GM06990 (cell line): ENCODE data around the gene PSMD5.

Experiments
- DNase-seq: peaks from one replicate; pipeline ENCODE4 v3.0.0-alpha.2; 2011; ENCODE audit not compliant: insufficient read length; ENCODE audit errors: extremely low read depth
- H3K27me3 ChIP-seq: replicated peaks from 2 replicates; pipeline ENCODE4 v1.6.0; 2011; ENCODE audit warnings: low read length; ENCODE audit not compliant: control insufficient read depth, insufficient read depth
- H3K36me3 ChIP-seq: 2 replicates; pipeline ENCODE4 v1.5.1; 2011; ENCODE audit warnings: low read length; ENCODE audit not compliant: control insufficient read depth, insufficient read depth
- H3K4me3 ChIP-seq: replicated peaks from 2 replicates; pipeline ENCODE4 v1.5.1; 2011; ENCODE audit warnings: low read depth, mild to moderate bottlenecking, control low read depth, low read length
- TF ChIP-seq, protein P1 (sequence below): IDR thresholded peaks from 2 replicates; pipeline ENCODE4 v1.5.1; 2011; ENCODE audit warnings: low read length, control low read depth, mild to moderate bottlenecking, inconsistent platforms; ENCODE audit not compliant: insufficient read depth, poor library complexity, severe bottlenecking

Gene PSMD5

DNA sequence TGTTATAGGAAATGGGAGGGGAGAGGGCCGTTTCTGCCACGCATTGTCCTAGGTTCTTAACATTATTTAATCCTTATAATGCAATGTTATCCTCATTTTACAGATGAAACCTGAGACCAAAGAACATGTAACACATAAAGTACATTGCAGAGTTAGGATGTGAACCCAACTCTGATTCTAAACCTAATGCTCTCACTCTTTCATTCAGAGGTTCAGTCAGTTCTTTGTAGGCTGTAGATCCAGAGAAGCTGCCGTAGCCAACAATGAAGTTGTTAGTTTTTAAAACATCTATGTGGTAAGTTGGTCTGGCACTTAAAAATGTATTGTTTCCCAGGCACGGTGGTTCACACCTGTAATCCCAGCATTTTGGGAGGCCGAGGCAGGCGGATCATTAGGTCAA is 10.5 kb upstream of the PSMD5 start:
- peaks cover 11% of the 10 kb centered on the region for H3K36me3 ChIP-seq
- TF ChIP-seq, protein P1, sequence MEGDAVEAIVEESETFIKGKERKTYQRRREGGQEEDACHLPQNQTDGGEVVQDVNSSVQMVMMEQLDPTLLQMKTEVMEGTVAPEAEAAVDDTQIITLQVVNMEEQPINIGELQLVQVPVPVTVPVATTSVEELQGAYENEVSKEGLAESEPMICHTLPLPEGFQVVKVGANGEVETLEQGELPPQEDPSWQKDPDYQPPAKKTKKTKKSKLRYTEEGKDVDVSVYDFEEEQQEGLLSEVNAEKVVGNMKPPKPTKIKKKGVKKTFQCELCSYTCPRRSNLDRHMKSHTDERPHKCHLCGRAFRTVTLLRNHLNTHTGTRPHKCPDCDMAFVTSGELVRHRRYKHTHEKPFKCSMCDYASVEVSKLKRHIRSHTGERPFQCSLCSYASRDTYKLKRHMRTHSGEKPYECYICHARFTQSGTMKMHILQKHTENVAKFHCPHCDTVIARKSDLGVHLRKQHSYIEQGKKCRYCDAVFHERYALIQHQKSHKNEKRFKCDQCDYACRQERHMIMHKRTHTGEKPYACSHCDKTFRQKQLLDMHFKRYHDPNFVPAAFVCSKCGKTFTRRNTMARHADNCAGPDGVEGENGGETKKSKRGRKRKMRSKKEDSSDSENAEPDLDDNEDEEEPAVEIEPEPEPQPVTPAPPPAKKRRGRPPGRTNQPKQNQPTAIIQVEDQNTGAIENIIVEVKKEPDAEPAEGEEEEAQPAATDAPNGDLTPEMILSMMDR = no peak
- no peak overlapping the region for H3K4me3 ChIP-seq
- no peaks in the 10 kb centered on the region for H3K27me3 ChIP-seq
- no peak for DNase-seq

DNA sequence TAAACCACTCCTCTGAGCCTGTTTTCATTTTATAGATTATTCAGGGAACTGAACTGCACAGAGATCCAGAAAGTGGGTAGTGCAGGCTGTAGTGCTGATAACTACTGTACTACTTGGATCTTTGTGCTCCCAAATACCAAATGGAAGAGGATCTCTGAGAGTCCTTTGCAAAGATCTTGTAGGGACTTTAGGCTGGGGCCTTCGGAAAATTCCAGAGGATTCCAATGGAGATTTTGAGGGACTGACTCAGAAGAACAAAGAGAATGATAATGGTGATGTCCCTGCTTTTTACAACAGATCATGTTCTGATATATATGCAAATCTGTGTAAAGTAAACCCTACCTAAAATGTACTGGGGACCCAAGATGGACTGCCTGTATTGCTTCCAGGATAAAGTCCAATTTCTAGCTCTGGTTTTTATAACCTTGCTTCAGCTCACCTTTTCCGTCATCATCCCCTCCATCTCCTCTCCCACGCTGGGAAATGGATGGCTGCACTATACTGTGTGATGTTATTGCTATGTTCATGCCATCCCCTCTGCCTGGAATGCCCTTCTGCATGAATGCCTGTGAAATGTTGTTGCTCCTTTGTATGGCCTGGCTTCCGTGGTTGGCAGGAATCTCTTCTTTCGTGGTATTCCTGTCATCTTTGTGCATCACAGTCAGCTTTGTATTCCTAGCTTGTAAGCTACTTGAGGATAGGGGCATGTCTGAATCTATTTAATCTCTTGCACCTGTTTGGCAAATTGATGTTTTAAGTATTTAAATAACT is 9.7 kb upstream of the PSMD5 start:
- peaks cover 6% of the 10 kb centered on the region for H3K36me3 ChIP-seq
- no peak overlapping the region for H3K4me3 ChIP-seq
- TF ChIP-seq, protein P1 = no peak
- H3K27me3 ChIP-seq = no peaks in the 10 kb centered on the region
- no peak for DNase-seq

- Histone ChIP-seq H3K4me3 (no peak overlapping the region), H3K36me3 (peaks cover 3% of the 10 kb centered on the region), H3K27me3 (no peaks in the 10 kb centered on the region)
- TF ChIP-seq, protein P1 = no peak
- DNase-seq = no peak
Measured at GRCh38 chr9:120851449-120851848, 8.7 kb upstream of the PSMD5 start.

GRCh38 chr9:120850315-120850714 is 7.6 kb upstream of the PSMD5 start:
- no peak for DNase-seq
- Histone ChIP-seq H3K4me3 (no peak overlapping the region), H3K36me3 (peaks cover 3% of the 10 kb centered on the region), H3K27me3 (no peaks in the 10 kb centered on the region)
- TF ChIP-seq, protein P1 = no peak

DNA sequence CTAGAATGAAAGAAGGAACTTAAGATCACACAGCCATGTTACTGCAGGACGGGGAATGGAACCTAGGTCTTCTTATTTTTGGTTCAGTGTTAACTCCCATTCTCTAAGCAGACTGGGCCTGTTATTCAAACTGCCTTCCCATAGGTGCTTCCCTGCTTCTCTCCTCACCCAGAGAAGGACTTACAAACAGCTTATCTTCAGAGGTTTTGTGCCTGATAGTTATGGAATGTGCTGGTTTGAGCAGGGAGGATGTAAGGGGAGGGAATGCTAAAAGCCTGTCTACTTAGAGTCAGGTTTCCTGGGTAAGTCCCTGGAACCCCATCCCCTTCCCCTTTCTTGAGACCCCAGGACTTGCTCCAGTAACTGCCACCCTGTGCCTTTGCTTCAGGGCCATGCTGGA is 4.2 kb upstream of the PSMD5 start:
- no peak for DNase-seq
- no peaks in the 10 kb centered on the region for H3K27me3 ChIP-seq
- peaks cover 3% of the 10 kb centered on the region for H3K36me3 ChIP-seq
- TF ChIP-seq, protein P1 = no peak
- no peak overlapping the region for H3K4me3 ChIP-seq
